SK-N-MC (cell line): ENCODE data around the gene RSPO1.

Experiments used
- EZH2 ChIP-seq: fragments of 200-600 bp; sonication (generic); IDR thresholded peaks from one replicate; pipeline ENCODE4 v1.6.1; 2017; ENCODE audit warnings: antibody characterized with exemption
- POLR2AphosphoS5 ChIP-seq: IDR thresholded peaks from 2 replicates; pipeline ENCODE4 v1.6.1; 2012; ENCODE audit warnings: mild to moderate bottlenecking, low read depth, low read length, borderline replicate concordance

DNA sequence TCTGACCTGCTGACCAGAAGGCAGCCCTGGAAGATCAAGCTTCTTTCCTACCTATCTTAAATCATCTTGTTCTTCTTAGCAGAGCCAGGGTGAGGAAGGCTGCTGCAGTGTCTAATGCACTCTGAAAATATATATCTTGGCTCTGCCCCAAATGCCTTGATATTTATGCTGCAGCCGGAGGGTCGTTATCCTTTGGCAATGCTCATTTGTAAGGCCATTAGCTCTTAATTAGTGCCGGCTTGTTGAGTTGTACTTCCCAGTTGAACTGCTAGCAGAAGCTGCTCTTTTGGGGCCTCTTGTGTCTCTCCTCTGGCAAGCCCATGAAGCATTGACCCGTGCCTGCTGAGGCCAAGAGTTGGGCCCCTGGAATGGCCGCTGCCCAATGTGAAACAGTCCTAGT is 34.8 kb downstream of the RSPO1 start:
- no peak for TF ChIP-seq POLR2AphosphoS5
- TF ChIP-seq EZH2: no peak
